Right kidney (tissue), 9 donors: Measurements from ENCODE around the gene METTL3.
A peak's percentile ranks its signal among the peaks of the same experiment; 100 is the strongest.
"Not testable (repeated sequence)": the region's sequence is repeated elsewhere in the genome, so short reads cannot be mapped to it uniquely, and the experiment has no call there.

ENCODE experiments used
- DNase-seq: peaks from one replicate; pipeline ENCODE4 v3.0.0-alpha.2; 2016
- long read RNA-seq, 8 donors: transcript quantifications; one replicate each; lab custom pipeline, GENCODE V29; 2026

The METTL3 gene
- long read RNA-seq, donor 1, transcript METTL3-201 (11 exons, 2,015 nt): major isoform, 11 of 52 reads
- long read RNA-seq, donor 1, partial matches to known transcripts: 29 of 52 reads
- long read RNA-seq, donor 1, other reads (novel, unspliced or antisense): 7 of 52 reads
- long read RNA-seq, donor 2, transcript METTL3-201 (11 exons, 2,015 nt): major isoform, 6 of 12 reads
- long read RNA-seq, donor 2, partial matches to known transcripts: 5 of 12 reads
- long read RNA-seq, donor 2, other reads (novel, unspliced or antisense): 0 of 12 reads
- long read RNA-seq, donor 3, partial matches to known transcripts: 17 of 27 reads
- long read RNA-seq, donor 3, other reads (novel, unspliced or antisense): 6 of 27 reads
- long read RNA-seq, donor 4, transcript METTL3-207 (3 exons, 1,553 nt): minor isoform, 5 of 67 reads
- long read RNA-seq, donor 4, transcript METTL3-201 (11 exons, 2,015 nt): major isoform, 11 of 67 reads
- long read RNA-seq, donor 4, partial matches to known transcripts: 39 of 67 reads
- long read RNA-seq, donor 4, other reads (novel, unspliced or antisense): 6 of 67 reads
- long read RNA-seq, donor 5, transcript METTL3-201 (11 exons, 2,015 nt): major isoform, 14 of 45 reads
- long read RNA-seq, donor 5, partial matches to known transcripts: 21 of 45 reads
- long read RNA-seq, donor 5, other reads (novel, unspliced or antisense): 6 of 45 reads
- long read RNA-seq, donor 6, partial matches to known transcripts: 13 of 22 reads
- long read RNA-seq, donor 6, other reads (novel, unspliced or antisense): 0 of 22 reads
- long read RNA-seq, donor 7: 0 reads
- long read RNA-seq, donor 8, transcript METTL3-201 (11 exons, 2,015 nt): major isoform, 13 of 36 reads
- long read RNA-seq, donor 8, partial matches to known transcripts: 15 of 36 reads
- long read RNA-seq, donor 8, other reads (novel, unspliced or antisense): 0 of 36 reads

GRCh38 chr14:21510735-21511657 is at the start of gene METTL3:
Gene METTL3 (minus strand): TSS chr14:21511340. CDS start chr14:21511223, 117 bp downstream.
- peak; percentile 89 for DNase-seq

DNA sequence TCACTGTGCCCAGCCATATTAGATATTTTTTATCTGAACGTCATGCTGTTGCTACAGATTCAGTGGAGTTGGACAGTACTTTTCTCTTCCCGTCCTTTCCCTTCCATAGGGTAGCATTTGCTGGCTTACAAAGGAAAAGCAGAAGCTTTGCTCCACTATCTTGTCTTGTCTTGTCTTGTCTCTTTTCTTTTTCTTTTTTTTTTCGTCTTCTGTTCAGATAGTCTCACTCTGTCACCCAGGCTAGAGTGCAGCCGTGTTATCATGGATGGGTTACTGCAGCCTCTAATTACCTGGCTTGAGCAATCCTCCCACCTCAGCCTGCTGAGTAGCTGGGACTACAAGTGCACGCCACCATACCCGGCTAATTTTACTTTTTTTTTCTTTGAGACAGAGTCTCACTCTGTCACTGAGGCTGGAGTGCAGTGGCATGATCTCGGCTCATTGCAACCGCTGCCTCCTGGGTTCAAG is 47.6 kb upstream of the METTL3 start:
- DNase-seq: no peak

DNA sequence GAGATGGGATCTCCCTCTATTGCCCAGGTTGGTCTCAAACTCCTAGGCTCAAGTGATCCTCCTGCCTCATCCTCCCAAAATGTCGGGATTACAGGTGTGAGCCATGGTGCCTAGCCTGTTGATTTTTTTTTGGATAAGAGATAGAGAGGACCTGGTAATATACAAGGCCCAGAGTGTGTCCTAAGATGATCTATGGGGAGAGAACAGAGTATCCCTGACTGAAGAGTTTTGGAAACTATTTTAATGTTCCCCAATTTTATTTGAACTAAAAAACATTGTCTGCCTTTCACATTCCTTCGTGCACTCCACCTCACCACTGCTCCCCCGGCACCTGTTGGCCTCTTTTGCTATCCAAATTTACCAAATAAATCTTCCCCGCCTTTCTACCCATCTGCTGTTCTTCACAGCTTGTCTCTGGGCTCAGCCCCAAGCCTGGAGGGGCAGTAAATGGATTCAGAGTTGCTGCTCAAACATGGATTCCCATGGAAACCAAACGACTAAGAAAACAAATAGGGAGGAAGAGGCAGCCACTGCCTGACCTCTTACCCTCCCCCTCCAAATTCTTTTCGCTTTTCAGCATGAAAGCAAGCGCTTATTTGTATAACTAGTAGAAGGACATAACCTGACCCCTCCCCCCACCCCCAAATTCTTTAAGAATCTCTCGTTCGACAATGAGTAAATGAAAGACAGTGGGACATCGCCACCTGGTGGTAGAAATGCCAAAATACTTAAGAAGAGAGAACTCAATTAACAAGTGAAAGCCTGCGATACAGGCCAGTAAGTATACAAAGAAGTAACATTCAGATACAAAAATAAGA is 46.2 kb upstream of the METTL3 start:
- peak; percentile 80 for DNase-seq

GRCh38 chr14:21556378-21557083 is 45.4 kb upstream of the METTL3 start:
- DNase-seq: no peak

GRCh38 chr14:21553266-21553665 is 42.1 kb upstream of the METTL3 start:
- DNase-seq: no peak

DNA sequence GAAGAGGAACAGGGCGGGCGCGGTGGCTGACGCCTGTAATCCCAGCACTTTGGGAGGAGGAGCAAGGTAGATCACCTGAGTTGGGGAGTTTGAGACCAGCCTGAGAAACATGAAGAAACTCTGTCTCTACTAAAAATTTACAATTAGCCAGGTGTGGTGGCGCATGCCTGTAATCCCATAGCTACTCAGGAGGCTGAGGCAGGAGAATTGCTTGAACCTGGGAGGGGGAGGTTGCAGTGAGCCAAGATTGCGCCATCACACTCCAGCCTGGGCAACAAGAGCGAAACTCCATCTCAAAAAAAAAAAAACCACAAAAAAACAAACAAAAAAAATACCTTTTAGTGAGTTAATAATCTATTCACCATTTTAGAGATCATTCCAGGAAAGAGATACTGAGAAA is 33.4 kb upstream of the METTL3 start:
- DNase-seq: not testable (repeated sequence)

- no peak for DNase-seq
Measured at GRCh38 chr14:21543963-21544362, 32.8 kb upstream of the METTL3 start.

- DNase-seq: peak; percentile 33
Measured at GRCh38 chr14:21543521-21543960, 32.4 kb upstream of the METTL3 start.

DNA sequence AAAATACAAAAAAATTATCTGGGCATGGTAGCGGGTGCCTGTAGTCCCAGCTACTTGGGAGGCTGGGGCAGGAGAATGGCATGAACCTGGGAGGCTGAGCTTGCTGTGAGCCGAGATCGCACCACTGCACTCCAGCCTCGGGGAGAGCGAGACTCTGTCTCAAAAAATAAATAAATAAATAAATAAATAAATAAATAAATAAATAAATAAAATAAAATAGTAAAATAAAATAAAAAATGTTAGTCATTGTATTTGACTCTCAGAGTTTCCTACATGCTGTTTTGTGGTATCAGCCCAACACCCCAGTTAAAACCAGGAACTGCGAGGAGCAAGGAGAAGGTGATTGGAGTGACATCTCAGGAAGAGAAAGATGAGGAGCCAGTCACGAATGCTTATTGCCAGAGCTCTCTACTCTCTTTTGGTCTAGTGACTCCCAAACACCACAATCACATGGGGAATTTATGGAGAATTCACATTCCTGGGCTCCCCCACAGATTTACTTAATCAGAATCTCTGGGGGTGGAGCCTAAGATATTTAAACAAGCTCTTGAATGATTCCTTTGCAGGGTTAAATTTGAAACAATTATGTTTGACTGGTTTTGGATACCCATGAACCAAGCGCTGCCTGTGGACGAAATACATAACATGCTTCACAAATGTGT is 30.4 kb upstream of the METTL3 start:
- DNase-seq: no peak

DNA sequence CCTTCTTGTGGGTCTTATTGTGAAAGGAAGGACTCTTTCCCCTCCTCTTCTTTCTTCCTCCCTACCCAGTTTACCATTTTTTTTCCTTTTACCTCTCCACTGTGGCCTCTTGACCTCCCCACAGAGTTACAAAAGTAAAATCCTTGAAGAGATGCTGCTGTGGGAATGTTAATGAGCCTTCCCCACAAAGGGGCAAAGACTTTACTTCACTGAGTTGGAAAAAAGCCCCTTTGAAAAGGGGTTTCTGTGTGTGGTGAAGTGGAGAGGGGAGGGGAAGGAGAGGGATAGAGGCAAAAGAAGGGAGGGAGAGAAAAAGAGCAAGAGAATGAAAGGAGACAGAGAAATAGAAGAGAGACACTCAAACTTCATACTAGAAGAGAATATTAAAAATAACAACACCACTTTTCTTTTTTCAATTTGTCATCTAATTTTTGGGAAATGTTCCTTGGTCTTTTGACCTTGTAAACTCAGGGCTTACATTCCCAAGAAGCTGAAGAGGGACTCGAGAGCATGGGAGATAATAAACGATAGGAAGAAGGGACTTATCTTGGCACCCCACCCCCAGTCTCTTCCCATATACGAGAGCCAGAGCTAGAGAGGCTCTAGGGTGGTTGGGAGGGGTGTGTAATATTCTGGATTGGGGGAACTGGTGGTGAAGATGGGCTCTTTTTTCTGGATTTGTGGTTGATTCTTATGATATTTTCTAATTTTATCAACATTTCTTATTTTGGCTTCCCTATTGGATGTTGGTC is 28.2 kb upstream of the METTL3 start:
- no peak for DNase-seq

DNA sequence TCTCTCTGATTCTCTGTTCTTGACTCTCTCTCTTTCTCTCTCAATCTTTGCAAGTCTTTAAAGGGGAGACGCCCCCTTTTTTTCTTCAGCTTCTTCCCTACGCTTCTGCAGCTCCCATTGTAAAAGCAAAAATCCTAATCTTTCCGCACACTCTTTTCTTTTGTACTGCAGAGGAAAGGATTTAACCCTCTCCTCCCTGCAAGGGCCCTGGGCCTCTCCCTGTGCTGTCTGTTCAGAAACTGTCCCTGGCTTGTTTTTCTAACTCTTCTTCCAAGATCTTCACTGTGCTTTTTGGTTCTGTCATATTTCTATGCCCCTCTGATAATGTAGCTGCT is 25.9 kb upstream of the METTL3 start:
- no peak for DNase-seq

DNA sequence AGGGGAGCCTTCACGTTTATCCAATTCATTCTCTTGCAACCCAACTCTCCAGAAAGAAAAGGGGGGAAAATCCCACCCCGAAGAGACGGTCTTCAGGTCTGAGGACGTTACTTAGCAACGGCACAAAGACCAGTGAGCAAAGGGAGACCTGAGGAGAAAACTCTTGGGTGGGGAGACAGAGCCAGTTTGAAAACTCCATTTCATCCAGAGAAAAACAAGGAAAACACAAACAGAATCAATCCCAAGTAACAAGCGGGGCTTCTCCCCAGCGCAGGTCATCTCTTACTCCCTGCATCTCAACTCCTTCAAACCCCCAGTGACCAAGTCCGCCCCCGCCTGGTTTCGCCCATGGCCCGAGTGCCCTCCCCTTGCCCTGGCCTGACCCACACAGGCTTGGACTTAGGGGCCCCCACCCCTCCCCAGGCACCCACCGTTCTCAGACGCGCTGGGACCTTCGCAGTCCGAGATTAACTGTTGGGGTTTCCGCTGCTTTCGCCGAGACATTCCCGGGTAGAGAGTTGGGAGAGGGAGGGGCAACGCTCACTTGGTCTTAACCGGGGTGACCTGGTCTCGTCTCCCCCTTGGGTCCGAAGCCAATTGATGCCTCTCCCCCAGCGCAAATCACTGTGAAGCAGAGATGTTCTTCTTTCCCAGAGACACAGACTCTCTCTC is 25.4 kb upstream of the METTL3 start:
- peak; percentile 63 for DNase-seq

DNA sequence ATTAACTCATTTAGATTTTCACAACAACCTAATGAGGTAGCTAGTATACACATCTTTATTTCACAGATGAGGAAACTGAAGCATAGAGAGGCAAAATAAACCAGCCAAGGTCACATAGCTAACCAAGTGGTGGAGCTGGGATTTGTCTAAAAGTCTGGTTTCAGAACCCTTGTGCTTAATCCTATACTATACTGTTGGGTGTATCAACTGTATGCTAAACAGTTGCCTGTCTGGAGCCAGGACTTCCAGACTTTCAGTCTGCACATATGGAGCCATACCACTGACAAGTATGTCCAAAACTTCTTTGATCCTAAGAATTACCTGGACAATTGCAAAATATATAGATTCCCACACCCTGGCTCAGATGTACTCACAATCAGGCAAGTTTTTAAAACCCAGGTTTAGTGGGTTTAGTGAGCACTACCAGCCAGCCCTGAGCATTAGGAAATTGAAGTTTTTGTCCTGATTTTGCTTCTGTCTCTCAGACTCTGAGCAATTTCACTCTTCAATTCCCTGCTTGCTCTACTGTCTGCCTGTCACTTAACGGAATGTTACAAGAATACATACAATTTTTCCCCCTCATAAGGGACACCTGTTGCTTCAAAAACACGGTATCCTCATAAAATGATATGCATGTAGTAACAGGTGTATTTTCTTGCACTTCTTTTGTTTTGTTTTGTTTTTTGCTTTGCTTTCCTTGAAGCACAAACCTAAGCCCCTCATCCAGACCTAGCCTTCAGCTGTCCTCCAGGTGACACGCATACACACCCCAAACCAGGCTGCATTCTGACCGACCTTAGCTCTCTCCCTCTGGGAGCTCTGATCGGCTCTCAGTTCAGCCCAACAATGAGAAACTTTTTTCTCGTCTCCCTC is 24.6 kb upstream of the METTL3 start:
- no peak for DNase-seq

- no peak for DNase-seq
Measured at GRCh38 chr14:21534576-21534975, 23.4 kb upstream of the METTL3 start.

GRCh38 chr14:21533294-21533693 is 22.2 kb upstream of the METTL3 start:
- no peak for DNase-seq

GRCh38 chr14:21529515-21529914 is 18.4 kb upstream of the METTL3 start:
- DNase-seq: no peak
